GM18519 (cell line): ENCODE data around the gene HMCN2.
"Not testable (repeated sequence)": the region's sequence is repeated elsewhere in the genome, so short reads cannot be mapped to it uniquely, and the experiment has no call there.

ENCODE experiments used
- ATAC-seq: cut with Tn5 transposase; IDR thresholded peaks from one replicate; pipeline ENCODE4 v1.9.1; 2021; ENCODE audit warnings: mild to moderate bottlenecking, moderate library complexity; ENCODE audit not compliant: unreplicated experiment, low FRiP score

Gene HMCN2

GRCh38 chr9:130262061-130262745 lies 3.4 kb upstream of the HMCN2 start:
- no peak for ATAC-seq

DNA sequence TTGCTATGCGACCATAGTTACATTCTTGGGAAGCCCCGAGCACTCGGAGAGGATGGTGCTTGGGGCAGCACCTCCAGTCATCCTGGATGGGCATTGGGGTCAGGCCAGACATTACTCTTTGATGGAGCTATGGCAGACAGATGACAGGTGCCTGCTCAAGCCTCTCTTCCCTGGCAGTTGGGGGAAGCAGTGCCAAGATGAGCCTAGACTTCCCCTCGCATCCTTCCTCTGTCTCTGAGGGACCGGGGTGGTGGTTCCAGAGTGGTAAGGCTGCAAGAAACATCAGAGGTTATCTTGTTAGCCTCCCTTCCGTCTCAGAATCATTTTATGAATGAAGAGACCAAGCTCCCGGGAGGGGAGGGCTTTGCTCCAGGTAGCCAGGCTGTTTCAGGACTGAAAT lies 2.8 kb upstream of the HMCN2 start:
- ATAC-seq: no peak

DNA sequence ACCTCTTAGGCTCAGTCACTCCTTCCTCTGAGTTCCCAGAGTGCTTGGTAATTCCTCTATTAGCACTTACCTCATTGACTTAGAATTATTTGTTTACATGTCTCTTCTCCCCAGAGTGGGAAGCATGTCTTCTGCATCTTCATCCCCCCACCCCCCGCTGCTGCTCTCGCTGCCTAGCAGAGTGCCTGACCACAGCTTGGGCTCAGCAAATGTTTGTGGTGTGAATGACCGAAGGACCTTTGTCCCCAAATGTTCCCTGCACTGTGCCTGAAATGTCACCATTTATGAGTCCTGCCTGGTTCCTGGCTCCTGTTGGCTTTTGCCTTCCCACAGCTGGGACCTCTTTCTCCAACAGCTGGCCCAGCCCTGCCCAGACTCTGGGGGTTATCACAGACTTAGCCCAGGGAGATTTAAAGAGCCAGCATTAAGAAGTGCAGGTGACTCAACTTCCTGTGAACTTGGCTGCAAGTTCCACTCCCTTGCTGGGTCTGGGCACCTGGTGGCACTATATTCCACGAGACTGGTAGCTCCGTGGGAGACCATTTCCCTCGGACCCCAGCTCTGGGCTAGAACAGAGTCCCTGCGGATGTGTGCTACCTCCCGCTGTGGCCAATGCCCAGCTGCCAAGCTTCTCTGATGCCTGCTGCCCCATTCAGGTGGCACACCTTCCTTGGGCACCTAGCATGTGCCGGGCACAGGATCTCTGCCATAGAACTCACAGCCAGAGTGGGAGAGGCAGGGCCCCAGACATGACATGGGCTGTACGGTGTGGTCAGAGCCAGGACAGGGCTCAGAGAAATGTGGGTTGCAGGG lies 1.8 kb upstream of the HMCN2 start:
- ATAC-seq: no peak

GRCh38 chr9:130264414-130265350 lies 878 bp upstream of the HMCN2 start:
- ATAC-seq: no peak

DNA sequence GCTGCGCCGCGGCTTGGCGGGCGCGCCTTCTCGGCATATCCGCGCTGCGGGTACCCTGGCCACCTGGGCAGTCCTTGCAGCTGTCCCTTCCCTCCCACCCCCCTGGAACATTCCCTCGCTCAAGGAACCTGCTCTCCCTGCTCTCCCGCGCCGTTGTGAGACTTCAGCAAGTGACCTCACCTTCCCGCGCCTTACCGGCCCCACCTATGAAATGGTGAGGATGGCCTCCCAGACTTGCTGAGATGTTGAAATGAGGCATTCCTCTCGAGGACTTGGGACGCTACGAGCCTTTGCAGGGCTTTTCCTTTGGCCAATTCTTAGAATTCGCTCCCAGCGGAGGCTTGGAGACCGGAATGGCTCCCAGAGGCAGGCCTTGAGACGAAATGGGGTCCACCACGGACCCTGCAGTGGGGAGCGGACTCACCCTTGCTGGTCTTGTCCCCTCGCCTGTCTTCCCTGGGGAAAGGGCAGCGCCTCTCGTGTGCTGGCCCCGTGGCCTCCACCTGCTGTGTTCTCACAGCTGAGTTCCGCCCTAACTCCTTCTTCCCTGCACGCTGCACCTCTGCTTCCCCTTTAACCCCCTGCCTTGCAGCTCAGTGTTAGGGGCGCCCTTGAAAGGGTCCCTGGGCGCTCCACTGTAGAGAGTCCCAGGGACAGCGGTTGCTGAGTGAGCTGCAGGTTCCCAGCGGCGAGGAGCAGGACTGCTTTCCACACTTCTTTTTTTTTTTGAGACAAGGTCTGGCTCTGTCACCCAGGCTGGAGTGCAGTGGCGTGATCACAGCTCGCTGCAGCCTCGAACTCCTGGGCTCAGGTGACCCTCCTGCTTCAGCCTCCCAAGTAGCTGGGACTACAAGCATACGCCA lies 907 bp downstream of the HMCN2 start:
- no peak for ATAC-seq

DNA sequence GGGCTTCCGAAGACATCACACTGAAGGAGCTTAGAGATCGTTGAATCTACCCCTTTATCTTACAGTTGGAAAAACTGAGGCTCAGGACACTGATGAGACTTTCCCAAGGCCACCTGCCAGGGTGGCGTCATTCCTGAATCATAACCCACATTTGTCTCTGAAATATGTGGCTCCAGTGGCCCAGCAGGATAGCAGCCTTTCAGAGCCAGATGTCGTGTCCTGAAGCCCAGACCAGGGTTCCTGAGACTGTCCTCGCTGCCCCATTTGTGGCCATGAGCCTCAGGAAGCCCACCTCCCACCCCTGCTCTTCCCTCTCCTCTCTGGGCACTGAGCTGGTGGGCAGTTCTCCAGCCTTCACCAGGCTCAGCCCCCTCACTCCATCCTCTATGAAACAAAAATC lies 2.4 kb downstream of the HMCN2 start:
- no peak for ATAC-seq

DNA sequence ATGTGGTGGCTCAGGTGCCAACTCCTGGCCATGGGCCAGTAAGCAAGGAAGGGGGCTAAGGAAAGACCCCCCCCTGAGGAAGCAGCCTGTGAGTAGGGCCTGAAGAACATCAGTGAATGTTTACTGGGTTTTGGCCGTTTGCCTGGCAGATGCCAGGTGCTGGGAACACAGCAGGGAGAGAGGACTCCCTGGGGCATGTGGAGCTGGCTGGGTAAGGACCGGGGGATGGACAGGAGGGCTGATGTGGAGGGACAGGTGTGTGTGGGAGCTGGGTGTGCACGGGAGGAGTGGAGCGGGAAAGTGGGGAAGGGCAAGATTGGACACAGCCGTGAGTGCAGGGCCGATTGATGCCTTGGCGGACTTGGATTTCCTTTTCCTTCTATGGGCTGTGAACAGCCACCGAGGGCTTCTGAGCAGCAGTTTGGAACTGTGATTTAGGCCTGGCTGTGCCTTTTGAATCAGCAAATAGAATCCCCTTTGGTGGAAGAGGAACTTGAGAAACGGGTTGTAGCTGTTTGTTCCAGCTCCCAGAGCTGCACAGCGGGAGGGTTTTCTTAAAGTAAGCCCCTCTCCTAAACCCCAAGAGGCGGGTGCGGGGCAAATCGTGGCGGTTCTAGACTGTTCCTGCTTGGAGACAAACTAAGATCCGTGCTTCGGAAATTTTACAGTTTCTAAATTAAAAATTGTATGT lies 3.1 kb downstream of the HMCN2 start:
- ATAC-seq: no peak

GRCh38 chr9:130271473-130271872 lies 5.9 kb downstream of the HMCN2 start:
- no peak for ATAC-seq

DNA sequence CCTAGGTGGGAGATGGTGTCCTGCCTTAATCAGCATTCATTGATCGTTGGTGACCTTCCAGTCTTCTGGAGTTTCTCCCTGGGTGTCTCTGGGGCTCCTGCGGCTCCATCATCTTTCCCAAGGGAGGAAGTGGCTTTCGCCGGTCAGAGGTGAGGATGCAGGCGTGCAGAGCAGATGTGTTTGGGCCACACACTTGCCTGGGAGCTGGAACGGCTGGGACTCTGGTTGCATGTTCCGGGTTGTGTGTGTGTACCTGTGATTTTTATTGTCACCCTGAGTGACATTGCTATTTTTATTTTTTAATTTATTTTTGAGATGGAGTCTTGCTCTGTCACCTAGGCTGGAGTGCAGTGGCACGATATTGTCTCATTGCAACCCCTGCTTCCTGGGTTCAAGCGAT lies 9.6 kb downstream of the HMCN2 start:
- no peak for ATAC-seq

- ATAC-seq: no peak
These were observed 10.6 kb downstream of the HMCN2 start for GRCh38 chr9:130276121-130276520.

DNA sequence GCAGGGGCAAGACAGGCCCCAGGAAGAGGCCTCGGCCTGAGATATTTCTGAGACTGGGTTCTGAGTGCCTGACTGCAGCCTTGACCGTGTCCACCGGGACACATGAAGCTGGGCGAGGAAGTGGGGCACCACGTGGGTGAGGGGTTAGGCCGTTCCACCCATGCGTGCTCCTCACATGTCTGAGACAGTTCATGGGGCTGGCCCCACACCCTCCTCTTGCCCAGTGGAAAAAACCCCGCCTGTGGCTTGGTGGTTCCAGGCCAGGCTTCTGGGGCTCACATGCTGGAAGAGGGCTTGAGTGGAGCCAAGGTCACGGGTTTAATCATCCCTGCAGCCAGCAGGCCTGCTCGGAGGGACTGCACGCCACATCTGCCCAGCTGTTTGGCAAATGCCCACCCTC lies 11.4 kb downstream of the HMCN2 start:
- no peak for ATAC-seq

DNA sequence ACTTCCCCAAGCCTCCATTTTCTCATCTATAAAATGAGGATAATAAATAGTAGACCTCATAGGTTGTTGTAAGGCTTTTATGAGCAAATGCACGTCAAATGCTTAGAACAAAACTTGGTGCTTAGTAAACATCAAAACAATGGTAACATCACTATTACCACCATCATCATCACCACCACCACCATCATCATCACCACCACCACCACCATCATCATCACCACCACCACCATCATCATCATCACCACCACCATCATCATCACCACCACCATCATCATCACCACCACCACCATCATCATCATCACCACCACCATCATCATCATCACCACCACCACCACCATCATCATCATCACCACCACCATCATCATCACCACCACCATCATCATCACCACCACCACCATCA lies 12.0 kb downstream of the HMCN2 start:
- not testable (repeated sequence) for ATAC-seq

DNA sequence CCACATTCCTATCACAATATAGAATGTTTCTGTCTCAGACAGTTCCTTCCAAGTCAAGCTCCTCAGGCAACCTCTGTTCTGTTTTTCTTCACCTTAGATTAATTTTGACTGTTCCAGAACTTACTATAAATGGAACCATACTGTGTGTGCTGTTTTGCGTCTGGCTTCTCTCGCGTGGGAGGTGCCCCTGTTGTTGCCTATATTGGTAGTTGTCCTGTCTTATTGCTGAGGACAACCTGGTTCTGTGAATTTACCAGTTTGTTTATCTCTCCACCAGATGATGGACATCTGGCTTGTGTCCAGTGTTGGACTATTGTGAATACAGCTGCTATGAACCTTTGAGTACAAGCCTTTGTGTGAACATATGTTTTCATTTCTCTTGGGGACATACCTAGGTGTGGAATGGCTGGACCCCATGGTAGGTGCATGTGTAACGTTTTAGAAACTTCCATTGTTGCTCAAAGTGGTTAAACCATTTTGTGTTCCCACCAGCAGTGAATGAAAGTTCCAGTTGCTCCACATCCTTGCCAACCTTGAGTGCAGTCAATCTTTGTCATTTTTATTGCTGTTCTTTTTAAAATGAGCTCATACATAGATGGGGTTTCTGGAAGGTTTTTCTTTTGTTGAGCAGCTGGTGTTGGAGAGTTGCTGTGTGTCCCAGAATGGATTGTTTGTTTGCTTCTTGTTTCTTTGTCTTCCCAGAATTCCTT lies 18.1 kb downstream of the HMCN2 start:
- ATAC-seq: no peak

GRCh38 chr9:130284249-130284625 lies 18.7 kb downstream of the HMCN2 start:
- no peak for ATAC-seq

GRCh38 chr9:130284690-130285089 lies 19.1 kb downstream of the HMCN2 start:
- ATAC-seq: no peak

DNA sequence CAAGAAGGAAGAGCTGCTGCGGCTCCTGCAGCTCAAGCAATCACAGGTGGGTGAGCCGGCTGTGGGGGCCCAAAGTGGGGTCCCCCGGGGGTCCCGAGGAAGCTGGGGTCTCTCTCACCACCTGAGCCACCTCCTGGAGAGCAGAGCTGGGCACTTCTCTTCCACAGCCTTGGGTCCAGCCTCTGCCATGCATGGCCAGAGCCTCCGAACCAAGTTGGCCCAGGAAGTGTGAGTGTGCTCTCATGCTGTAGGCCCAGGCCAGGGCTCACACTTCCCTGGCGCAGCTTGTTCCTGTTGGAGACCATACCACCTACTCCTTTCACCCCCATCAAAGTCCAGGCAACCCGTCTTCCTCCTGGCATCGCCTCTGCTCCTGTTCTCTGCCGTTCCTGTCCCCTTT lies 19.7 kb downstream of the HMCN2 start:
- ATAC-seq: no peak

GRCh38 chr9:130286072-130286770 lies 20.7 kb downstream of the HMCN2 start:
- ATAC-seq: no peak

DNA sequence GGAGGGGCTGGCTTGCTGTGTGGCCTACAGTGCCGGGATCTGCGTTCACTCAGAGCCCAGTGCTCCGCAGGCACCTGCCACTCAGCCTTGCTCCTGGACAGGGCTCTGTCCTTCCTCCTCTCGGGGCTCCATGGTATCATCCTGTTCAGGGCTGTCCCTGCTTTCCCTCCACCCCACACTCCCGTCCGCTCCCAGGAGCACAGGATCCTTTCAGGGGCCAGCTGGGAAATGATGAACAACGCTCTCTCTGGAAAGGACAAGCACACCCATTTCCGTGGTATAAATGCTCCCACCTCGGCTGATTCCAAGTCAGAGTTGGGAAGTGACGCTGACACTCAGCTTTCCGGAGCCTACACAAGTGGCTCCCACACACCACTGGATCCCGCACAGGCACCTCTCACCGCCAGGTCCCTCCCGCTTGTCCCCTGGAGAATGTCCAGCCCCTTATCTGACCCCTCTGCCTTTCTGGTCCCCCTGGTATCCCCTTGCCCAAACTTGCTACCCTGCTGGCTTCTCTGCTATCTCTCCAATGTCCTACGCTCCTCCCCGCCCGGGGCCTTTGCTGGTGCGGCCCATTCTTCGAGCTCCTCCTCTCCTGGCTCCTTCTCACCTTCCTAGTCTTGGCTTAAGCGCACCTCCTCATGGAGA lies 21.3 kb downstream of the HMCN2 start:
- ATAC-seq: no peak
